GF-D8 (cell line): ENCODE data around the gene HS3ST4.

Source experiments
- DNase-seq: peaks from one replicate; lab custom pipeline; 2025; lab: John Stamatoyannopoulos, UW

The HS3ST4 gene

GRCh38 chr16:25823891-25824290, 132.1 kb downstream of the HS3ST4 start:
- DNase-seq, result no peak

- DNase-seq, result no peak
These were observed 135.9 kb downstream of the HS3ST4 start for GRCh38 chr16:25827709-25828108.

- no peak for DNase-seq
These were observed 136.8 kb downstream of the HS3ST4 start for GRCh38 chr16:25828510-25828909.

GRCh38 chr16:25832291-25832690, 140.5 kb downstream of the HS3ST4 start:
- no peak for DNase-seq

- no peak for DNase-seq
These were observed 142.3 kb downstream of the HS3ST4 start for GRCh38 chr16:25834101-25834500.

- no peak for DNase-seq
These were observed 143.4 kb downstream of the HS3ST4 start for GRCh38 chr16:25835126-25835525.

GRCh38 chr16:25838724-25839186, 147.0 kb downstream of the HS3ST4 start:
- DNase-seq, result no peak

GRCh38 chr16:25841761-25842160, 150.0 kb downstream of the HS3ST4 start:
- DNase-seq, result no peak

GRCh38 chr16:25845901-25846300, 154.1 kb downstream of the HS3ST4 start:
- DNase-seq, result no peak

- DNase-seq, result no peak
These were observed 162.4 kb downstream of the HS3ST4 start for GRCh38 chr16:25854141-25854540.

- DNase-seq, result no peak
These were observed 163.3 kb downstream of the HS3ST4 start for GRCh38 chr16:25855063-25855462.

- no peak for DNase-seq
These were observed 164.1 kb downstream of the HS3ST4 start for GRCh38 chr16:25855818-25856217.

GRCh38 chr16:25859645-25860044, 167.9 kb downstream of the HS3ST4 start:
- DNase-seq, result no peak

- DNase-seq, result no peak
These were observed 175.3 kb downstream of the HS3ST4 start for GRCh38 chr16:25867041-25867440.

GRCh38 chr16:25868106-25868505, 176.3 kb downstream of the HS3ST4 start:
- no peak for DNase-seq

GRCh38 chr16:25868706-25869370, 177.1 kb downstream of the HS3ST4 start:
- no peak for DNase-seq

- DNase-seq, result no peak
These were observed 180.8 kb downstream of the HS3ST4 start for GRCh38 chr16:25872369-25873070.

GRCh38 chr16:25874196-25874595, 182.4 kb downstream of the HS3ST4 start:
- DNase-seq, result no peak

- no peak for DNase-seq
These were observed 184.3 kb downstream of the HS3ST4 start for GRCh38 chr16:25875956-25876598.

- no peak for DNase-seq
These were observed 185.3 kb downstream of the HS3ST4 start for GRCh38 chr16:25877103-25877502.

- no peak for DNase-seq
These were observed 194.8 kb downstream of the HS3ST4 start for GRCh38 chr16:25886598-25886997.

GRCh38 chr16:25888868-25889267, 197.1 kb downstream of the HS3ST4 start:
- DNase-seq, result no peak

GRCh38 chr16:25893332-25893731, 201.6 kb downstream of the HS3ST4 start:
- no peak for DNase-seq
